GM23338 (cell line): Measurements from ENCODE around the gene PRDM11. TPM values are rescaled to one million over a fixed set of nuclear protein-coding genes. Genes with fewer than 3 reads are reported as not detected.

Experiments used
- ATAC-seq: fragments of 200-7000 bp; cut with Tn5 transposase; 3 replicates; pipeline ENCODE4 v1.9.1; 2020
- DNase-seq: peaks from one replicate; pipeline ENCODE4 v3.0.0-alpha.2; 2015; ENCODE audit warnings: low spot score
- H2AFZ ChIP-seq: fragments of 200-600 bp; sonication (generic); 2 replicates; pipeline ENCODE4 v1.8.0; 2016; ENCODE audit warnings: antibody characterized with exemption, mild to moderate bottlenecking, moderate library complexity
- H3F3A ChIP-seq: fragments of 200-600 bp; sonication (generic); replicated peaks from 2 replicates; pipeline ENCODE4 v1.8.0; 2017; ENCODE audit warnings: antibody characterized with exemption, mixed run types, low read depth
- H3K27ac ChIP-seq: fragments of 200-600 bp; sonication (generic); 2 replicates; pipeline ENCODE4 v1.6.1; 2016; ENCODE audit warnings: low read depth
- H3K27me3 ChIP-seq: fragments of 200-600 bp; sonication (generic); 2 replicates; pipeline ENCODE4 v1.8.0; 2016; ENCODE audit warnings: mild to moderate bottlenecking, mixed run types, moderate library complexity; ENCODE audit not compliant: insufficient read depth
- H3K36me3 ChIP-seq: fragments of 200-600 bp; sonication (generic); 2 replicates; pipeline ENCODE4 v1.8.0; 2016; ENCODE audit warnings: mild to moderate bottlenecking; ENCODE audit not compliant: insufficient read depth
- H3K4me1 ChIP-seq: fragments of 200-600 bp; sonication (generic); 2 replicates; pipeline ENCODE4 v1.8.0; 2016; ENCODE audit warnings: mild to moderate bottlenecking, moderate library complexity; ENCODE audit not compliant: insufficient read depth
- H3K4me2 ChIP-seq: fragments of 200-600 bp; sonication (generic); 2 replicates; pipeline ENCODE4 v1.7.1; 2017; ENCODE audit warnings: mixed run types
- H3K4me3 ChIP-seq: fragments of 200-600 bp; sonication (generic); 2 replicates; pipeline ENCODE4 v1.6.1; 2016; ENCODE audit warnings: mixed run types
- H3K79me2 ChIP-seq: fragments of 200-600 bp; sonication (generic); replicated peaks from 2 replicates; pipeline ENCODE4 v1.8.0; 2017; ENCODE audit warnings: mild to moderate bottlenecking; ENCODE audit not compliant: insufficient read depth
- H3K9me2 ChIP-seq: fragments of 200-600 bp; sonication (generic); 2 replicates; pipeline ENCODE4 v1.8.0; 2017; ENCODE audit not compliant: insufficient read depth
- H4K20me1 ChIP-seq: fragments of 200-600 bp; sonication (generic); replicated peaks from 2 replicates; pipeline ENCODE4 v1.8.0; 2017; ENCODE audit warnings: mild to moderate bottlenecking; ENCODE audit not compliant: insufficient read depth
- H3K27ac Mint-ChIP-seq: 2 replicates; pipeline ENCODE4 v1.8.0; 2020; ENCODE audit warnings: inconsistent platforms, mild to moderate bottlenecking, moderate library complexity, mixed read lengths
- H3K27me3 Mint-ChIP-seq: 3 replicates; pipeline ENCODE4 v1.8.0; 2022; ENCODE audit warnings: low read depth, mild to moderate bottlenecking, moderate library complexity, mixed read lengths, inconsistent platforms; ENCODE audit not compliant: insufficient read depth, poor library complexity
- H3K36me3 Mint-ChIP-seq: 3 replicates; pipeline ENCODE4 v1.8.0; 2021; ENCODE audit warnings: low read depth, mild to moderate bottlenecking, inconsistent platforms, moderate library complexity, mixed read lengths
- H3K4me1 Mint-ChIP-seq: 3 replicates; pipeline ENCODE4 v1.8.0; 2020; ENCODE audit warnings: mild to moderate bottlenecking, inconsistent platforms, mixed read lengths
- H3K4me3 Mint-ChIP-seq: 3 replicates; pipeline ENCODE4 v1.8.0; 2021; ENCODE audit warnings: moderate library complexity, mild to moderate bottlenecking, inconsistent platforms, mixed read lengths
- H3K9me3 Mint-ChIP-seq: 3 replicates; pipeline ENCODE4 v1.8.0; 2020; ENCODE audit warnings: moderate library complexity, mild to moderate bottlenecking, inconsistent platforms, mixed read lengths
- CREB1 ChIP-seq: fragments of 250-450 bp; sonication (Bioruptor Pico); IDR thresholded peaks from 2 replicates; pipeline ENCODE4 v1.5.0; 2020; ENCODE audit warnings: low read depth, mild to moderate bottlenecking, moderate library complexity
- EZH2phosphoT487 ChIP-seq: fragments of 200-600 bp; sonication (generic); IDR thresholded peaks from one replicate; pipeline ENCODE4 v1.8.1; 2018; ENCODE audit warnings: antibody characterized with exemption; ENCODE audit not compliant: unreplicated experiment
- JUNB ChIP-seq: IDR thresholded peaks from one replicate; pipeline ENCODE4 v1.6.1; 2016; ENCODE audit warnings: antibody characterized with exemption; ENCODE audit not compliant: unreplicated experiment
- NANOG ChIP-seq: IDR thresholded peaks from 2 replicates; pipeline ENCODE4 v1.6.1; 2016; ENCODE audit warnings: antibody characterized with exemption, borderline replicate concordance
- POLR2AphosphoS5 ChIP-seq: IDR thresholded peaks from 2 replicates; pipeline ENCODE4 v1.6.1; 2016; ENCODE audit warnings: antibody characterized with exemption, low read depth
- STAT1 ChIP-seq: IDR thresholded peaks from one replicate; pipeline ENCODE4 v1.6.1; 2016; ENCODE audit warnings: antibody characterized with exemption; ENCODE audit not compliant: unreplicated experiment
- ZNF114 ChIP-seq: fragments of 250-450 bp; sonication (Bioruptor Pico); IDR thresholded peaks from 2 replicates; pipeline ENCODE4 v1.5.0; 2020; ENCODE audit warnings: mild to moderate bottlenecking, moderate library complexity
- ZNF331 ChIP-seq: fragments of 250-450 bp; sonication (Bioruptor Pico); IDR thresholded peaks from 2 replicates; pipeline ENCODE4 v1.5.0; 2020; ENCODE audit warnings: low read depth, mild to moderate bottlenecking, moderate library complexity
- polyA plus RNA-seq: library from polyadenylated mRNA; unstranded; fragments of >200 nt; fragmentation: Nextera tagmentation; extraction: Ambion mirVana; gene quantifications from 2 replicates; pipeline ENCODE4 v1.2.1, GENCODE V29; 2016
- total RNA-seq: library from RNA; depleted of rRNA; stranded (reverse); fragments of >200 nt; shearing (Covaris generic); gene quantifications from 2 replicates; pipeline ENCODE4 v1.2.3, GENCODE V29; 2014
- TF ChIP-seq, protein P1 (sequence below): IDR thresholded peaks from one replicate; pipeline ENCODE4 v1.6.1; 2018; ENCODE audit warnings: antibody characterized with exemption; ENCODE audit not compliant: unreplicated experiment
- TF ChIP-seq, protein P2 (sequence below): fragments of 250-450 bp; sonication (Bioruptor Pico); IDR thresholded peaks from 2 replicates; pipeline ENCODE4 v1.5.0; 2020; ENCODE audit warnings: mild to moderate bottlenecking, moderate library complexity
- TF ChIP-seq, protein P3 (sequence below): IDR thresholded peaks from 2 replicates; pipeline ENCODE4 v1.6.1; 2016; ENCODE audit warnings: antibody characterized with exemption

The PRDM11 gene
- total and polyA plus RNA-seq, 2 experiments from 2014 or later, result 0.97 to 10.4 TPM

DNA sequence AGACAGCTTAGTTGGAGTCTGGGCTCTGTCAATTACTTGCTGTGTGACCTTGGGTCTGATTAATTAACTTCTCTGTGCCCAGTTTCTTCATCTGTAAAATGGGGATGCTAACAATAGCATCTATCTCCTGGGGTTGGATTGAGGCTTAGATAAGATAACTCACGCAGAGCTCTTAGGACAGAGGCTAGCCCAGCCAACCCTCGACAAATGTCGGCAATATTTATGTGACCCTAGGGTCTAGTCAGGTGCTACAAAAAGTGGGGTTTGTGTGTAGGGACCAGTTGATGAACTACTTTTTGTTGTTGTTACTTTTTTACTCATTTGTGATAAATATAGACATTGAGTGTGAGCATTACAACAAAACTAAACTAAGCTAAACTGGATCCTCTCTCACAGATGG, 117.3 kb downstream of the PRDM11 start:
- Histone ChIP-seq H3K4me3 (no peak overlapping the region), H3K4me2 (no peak overlapping the region), H3K4me1 (peaks cover 25% of the 10 kb centered on the region), H2AFZ (no peak overlapping the region), H3K36me3 (no peaks in the 10 kb centered on the region), H3F3A (no peaks in the 10 kb centered on the region), H3K79me2 (no peaks in the 10 kb centered on the region), H3K27ac (no peak overlapping the region), H4K20me1 (no peaks in the 10 kb centered on the region), H3K9me2 (0 out of 2 replicates have a peak, but pooled peaks cover 4% of the 10 kb centered on the region), H3K27me3 (no peaks in the 10 kb centered on the region)
- H3K4me3 Mint-ChIP-seq, result no peak overlapping the region
- peaks cover 14% of the 10 kb centered on the region for H3K4me1 Mint-ChIP-seq
- no peaks in the 10 kb centered on the region for H3K9me3 Mint-ChIP-seq
- H3K27me3 Mint-ChIP-seq, result peaks cover 4% of the 10 kb centered on the region
- no peaks in the 10 kb centered on the region for H3K36me3 Mint-ChIP-seq
- DNase-seq (no peak), ATAC-seq (no peak)
- no peak overlapping the region for H3K27ac Mint-ChIP-seq
- TF ChIP-seq ZNF331 (CRISPR knock-in tag), result no peak
- TF ChIP-seq, protein P1, sequence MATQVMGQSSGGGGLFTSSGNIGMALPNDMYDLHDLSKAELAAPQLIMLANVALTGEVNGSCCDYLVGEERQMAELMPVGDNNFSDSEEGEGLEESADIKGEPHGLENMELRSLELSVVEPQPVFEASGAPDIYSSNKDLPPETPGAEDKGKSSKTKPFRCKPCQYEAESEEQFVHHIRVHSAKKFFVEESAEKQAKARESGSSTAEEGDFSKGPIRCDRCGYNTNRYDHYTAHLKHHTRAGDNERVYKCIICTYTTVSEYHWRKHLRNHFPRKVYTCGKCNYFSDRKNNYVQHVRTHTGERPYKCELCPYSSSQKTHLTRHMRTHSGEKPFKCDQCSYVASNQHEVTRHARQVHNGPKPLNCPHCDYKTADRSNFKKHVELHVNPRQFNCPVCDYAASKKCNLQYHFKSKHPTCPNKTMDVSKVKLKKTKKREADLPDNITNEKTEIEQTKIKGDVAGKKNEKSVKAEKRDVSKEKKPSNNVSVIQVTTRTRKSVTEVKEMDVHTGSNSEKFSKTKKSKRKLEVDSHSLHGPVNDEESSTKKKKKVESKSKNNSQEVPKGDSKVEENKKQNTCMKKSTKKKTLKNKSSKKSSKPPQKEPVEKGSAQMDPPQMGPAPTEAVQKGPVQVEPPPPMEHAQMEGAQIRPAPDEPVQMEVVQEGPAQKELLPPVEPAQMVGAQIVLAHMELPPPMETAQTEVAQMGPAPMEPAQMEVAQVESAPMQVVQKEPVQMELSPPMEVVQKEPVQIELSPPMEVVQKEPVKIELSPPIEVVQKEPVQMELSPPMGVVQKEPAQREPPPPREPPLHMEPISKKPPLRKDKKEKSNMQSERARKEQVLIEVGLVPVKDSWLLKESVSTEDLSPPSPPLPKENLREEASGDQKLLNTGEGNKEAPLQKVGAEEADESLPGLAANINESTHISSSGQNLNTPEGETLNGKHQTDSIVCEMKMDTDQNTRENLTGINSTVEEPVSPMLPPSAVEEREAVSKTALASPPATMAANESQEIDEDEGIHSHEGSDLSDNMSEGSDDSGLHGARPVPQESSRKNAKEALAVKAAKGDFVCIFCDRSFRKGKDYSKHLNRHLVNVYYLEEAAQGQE, result no peak
- no peak for TF ChIP-seq POLR2AphosphoS5
- TF ChIP-seq JUNB, result no peak
- no peak for TF ChIP-seq STAT1
- no peak for TF ChIP-seq ZNF114 (CRISPR knock-in tag)
- TF ChIP-seq, protein P2, sequence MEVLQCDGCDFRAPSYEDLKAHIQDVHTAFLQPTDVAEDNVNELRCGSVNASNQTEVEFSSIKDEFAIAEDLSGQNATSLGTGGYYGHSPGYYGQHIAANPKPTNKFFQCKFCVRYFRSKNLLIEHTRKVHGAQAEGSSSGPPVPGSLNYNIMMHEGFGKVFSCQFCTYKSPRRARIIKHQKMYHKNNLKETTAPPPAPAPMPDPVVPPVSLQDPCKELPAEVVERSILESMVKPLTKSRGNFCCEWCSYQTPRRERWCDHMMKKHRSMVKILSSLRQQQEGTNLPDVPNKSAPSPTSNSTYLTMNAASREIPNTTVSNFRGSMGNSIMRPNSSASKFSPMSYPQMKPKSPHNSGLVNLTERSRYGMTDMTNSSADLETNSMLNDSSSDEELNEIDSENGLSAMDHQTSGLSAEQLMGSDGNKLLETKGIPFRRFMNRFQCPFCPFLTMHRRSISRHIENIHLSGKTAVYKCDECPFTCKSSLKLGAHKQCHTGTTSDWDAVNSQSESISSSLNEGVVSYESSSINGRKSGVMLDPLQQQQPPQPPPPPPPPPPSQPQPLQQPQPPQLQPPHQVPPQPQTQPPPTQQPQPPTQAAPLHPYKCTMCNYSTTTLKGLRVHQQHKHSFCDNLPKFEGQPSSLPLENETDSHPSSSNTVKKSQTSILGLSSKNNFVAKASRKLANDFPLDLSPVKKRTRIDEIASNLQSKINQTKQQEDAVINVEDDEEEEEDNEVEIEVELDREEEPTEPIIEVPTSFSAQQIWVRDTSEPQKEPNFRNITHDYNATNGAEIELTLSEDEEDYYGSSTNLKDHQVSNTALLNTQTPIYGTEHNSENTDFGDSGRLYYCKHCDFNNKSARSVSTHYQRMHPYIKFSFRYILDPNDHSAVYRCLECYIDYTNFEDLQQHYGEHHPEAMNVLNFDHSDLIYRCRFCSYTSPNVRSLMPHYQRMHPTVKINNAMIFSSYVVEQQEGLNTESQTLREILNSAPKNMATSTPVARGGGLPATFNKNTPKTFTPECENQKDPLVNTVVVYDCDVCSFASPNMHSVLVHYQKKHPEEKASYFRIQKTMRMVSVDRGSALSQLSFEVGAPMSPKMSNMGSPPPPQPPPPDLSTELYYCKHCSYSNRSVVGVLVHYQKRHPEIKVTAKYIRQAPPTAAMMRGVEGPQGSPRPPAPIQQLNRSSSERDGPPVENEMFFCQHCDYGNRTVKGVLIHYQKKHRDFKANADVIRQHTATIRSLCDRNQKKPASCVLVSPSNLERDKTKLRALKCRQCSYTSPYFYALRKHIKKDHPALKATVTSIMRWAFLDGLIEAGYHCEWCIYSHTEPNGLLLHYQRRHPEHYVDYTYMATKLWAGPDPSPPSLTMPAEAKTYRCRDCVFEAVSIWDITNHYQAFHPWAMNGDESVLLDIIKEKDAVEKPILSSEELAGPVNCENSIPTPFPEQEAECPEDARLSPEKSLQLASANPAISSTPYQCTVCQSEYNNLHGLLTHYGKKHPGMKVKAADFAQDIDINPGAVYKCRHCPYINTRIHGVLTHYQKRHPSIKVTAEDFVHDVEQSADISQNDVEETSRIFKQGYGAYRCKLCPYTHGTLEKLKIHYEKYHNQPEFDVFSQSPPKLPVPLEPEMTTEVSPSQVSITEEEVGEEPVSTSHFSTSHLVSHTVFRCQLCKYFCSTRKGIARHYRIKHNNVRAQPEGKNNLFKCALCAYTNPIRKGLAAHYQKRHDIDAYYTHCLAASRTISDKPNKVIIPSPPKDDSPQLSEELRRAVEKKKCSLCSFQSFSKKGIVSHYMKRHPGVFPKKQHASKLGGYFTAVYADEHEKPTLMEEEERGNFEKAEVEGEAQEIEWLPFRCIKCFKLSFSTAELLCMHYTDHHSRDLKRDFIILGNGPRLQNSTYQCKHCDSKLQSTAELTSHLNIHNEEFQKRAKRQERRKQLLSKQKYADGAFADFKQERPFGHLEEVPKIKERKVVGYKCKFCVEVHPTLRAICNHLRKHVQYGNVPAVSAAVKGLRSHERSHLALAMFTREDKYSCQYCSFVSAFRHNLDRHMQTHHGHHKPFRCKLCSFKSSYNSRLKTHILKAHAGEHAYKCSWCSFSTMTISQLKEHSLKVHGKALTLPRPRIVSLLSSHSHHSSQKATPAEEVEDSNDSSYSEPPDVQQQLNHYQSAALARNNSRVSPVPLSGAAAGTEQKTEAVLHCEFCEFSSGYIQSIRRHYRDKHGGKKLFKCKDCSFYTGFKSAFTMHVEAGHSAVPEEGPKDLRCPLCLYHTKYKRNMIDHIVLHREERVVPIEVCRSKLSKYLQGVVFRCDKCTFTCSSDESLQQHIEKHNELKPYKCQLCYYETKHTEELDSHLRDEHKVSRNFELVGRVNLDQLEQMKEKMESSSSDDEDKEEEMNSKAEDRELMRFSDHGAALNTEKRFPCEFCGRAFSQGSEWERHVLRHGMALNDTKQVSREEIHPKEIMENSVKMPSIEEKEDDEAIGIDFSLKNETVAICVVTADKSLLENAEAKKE (CRISPR knock-in tag), result no peak
- TF ChIP-seq EZH2phosphoT487, result no peak
- no peak for TF ChIP-seq CREB1 (CRISPR knock-in tag)
- TF ChIP-seq, protein P3, sequence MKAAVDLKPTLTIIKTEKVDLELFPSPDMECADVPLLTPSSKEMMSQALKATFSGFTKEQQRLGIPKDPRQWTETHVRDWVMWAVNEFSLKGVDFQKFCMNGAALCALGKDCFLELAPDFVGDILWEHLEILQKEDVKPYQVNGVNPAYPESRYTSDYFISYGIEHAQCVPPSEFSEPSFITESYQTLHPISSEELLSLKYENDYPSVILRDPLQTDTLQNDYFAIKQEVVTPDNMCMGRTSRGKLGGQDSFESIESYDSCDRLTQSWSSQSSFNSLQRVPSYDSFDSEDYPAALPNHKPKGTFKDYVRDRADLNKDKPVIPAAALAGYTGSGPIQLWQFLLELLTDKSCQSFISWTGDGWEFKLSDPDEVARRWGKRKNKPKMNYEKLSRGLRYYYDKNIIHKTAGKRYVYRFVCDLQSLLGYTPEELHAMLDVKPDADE, result no peak
- TF ChIP-seq NANOG, result no peak
